NOMO-1 treated with DMSO at 0.1 percent for 48 hours (cell line): ENCODE data around the gene HUS1.
A peak's percentile ranks its signal among the peaks of the same experiment; 100 is the strongest.
"Not testable (repeated sequence)": the region's sequence is repeated elsewhere in the genome, so short reads cannot be mapped to it uniquely, and the experiment has no call there.

Source experiments
- DNase-seq: peaks from one replicate; lab custom pipeline; 2025; ENCODE audit not compliant: unreplicated experiment; lab: John Stamatoyannopoulos, UW

HUS1 gene

DNA sequence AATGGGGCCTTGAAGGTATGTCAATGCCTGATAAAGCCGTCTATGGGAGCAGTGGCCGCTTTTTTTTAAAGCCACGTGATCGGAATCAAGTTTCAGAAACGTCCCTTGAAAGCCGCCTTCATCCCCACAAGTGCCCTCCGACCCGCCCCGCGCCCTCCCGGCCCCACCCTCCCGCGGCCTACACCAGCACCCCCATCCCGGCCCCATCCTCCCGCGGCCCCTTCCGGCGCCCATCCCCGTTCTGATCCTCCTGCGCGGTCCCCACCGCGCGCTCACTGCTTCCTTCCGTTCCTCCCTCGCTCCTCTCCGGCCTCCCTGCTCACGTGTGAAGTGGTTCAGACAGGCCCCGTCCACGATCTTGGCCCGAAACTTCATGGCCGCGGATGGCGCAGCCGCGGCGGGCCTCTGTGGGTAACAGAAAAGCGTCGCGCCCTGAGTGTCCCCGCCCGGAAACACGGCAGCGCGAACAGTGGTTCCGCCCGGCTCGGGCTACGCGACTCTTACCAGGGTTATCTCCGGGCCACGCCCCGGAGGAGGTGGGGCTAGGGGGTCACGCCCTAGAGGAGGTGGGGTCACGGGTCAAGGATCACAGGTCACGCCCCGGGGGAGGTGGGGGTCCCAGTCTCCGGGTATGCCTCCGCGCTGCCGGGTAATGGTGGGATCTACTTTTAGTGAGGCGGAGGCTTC is at the start of gene HUS1:
HUS1 (minus strand) TSS at position 471 of the 687 bp plus-strand sequence; CDS start at position 375, 96 bp downstream.
- peak; percentile 90 for DNase-seq

- DNase-seq: no peak
Measured at GRCh38 chr7:48028938-48029337, 49.5 kb upstream of the HUS1 start, which contains the start of gene SUN3. Gene SUN3 (minus strand): TSS chr7:48029107. CDS start chr7:48028938, 169 bp downstream.

DNA sequence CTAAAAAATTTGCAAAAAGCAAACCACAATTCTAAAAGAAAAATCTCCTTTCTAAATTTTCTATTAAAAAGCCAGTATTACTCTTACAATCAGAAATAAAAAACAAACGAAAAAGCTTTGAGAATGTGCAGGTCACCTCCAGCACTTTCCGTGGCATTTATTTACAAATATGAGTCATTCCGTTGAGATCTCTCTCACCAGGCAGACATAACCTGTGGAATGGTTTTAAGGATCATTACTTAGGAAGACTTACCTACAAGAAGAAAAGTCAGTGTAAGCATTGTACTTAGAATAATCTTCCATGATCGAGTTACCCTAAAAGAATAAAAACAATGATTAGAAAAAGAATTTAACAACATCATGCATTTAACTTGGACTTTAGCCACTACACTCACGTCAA is 46.2 kb upstream of the HUS1 start:
- no peak for DNase-seq

DNA sequence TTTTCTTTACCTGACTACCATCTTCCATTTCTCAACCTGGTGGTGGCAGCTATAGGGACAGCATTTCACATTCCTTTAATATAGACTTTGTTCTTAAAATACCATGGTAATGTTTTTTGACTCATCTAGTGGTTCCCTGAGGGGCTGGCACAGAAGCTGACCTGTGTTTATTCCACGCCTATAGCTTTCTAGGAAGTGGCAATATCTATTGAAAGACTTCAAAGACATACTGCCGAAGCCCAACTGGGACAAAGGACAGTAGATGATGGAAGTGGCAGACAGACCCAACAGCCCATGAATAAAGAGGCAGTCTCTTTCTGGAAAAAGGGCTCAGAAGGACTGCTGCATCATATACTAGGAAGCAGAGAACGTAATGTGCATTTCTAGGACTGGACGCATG is 38.3 kb upstream of the HUS1 start:
- no peak for DNase-seq

- no peak for DNase-seq
Measured at GRCh38 chr7:48016641-48017040, 37.2 kb upstream of the HUS1 start.

DNA sequence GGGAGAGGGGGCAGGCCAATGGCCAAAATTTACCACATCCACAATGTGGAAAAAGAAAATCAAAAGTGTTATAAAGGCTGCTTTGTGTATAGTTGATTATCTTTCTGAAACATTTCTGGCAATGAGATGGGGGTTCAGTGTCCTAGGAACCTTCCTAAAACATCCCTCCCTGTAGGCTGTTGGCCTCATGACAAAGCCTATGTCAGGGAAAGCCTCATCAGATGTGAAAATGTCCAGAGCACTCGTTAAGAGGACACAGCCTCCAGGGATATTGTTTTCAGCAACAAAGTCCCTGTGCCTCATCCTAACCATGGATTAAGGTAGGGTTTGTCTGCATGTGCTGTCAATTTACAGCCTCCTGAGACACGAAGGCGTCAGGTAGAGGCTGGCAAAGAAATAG is 32.5 kb upstream of the HUS1 start:
- DNase-seq: no peak

GRCh38 chr7:48011323-48011722 is 31.9 kb upstream of the HUS1 start:
- DNase-seq: peak; percentile 52

- no peak for DNase-seq
Measured at GRCh38 chr7:48009954-48010353, 30.5 kb upstream of the HUS1 start.

DNA sequence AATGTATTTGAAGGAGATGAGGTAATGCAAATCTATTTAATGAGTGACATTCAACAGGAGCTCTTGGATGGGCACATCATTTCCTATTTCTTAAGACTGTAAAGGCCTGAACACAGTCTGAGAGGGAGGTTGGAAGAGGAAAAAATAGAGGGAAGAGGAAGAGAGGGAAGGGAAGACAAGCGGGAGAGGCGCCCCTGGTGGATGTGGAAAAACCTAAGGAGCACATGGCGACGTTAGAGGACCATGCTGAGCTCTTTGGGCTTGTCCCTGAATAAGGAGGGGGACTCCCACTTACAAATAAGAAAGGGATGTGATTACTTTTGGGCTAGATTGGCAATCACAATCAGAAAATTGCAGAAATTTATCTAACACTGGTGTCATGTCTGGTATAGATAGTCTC is 29.8 kb upstream of the HUS1 start:
- no peak for DNase-seq

DNA sequence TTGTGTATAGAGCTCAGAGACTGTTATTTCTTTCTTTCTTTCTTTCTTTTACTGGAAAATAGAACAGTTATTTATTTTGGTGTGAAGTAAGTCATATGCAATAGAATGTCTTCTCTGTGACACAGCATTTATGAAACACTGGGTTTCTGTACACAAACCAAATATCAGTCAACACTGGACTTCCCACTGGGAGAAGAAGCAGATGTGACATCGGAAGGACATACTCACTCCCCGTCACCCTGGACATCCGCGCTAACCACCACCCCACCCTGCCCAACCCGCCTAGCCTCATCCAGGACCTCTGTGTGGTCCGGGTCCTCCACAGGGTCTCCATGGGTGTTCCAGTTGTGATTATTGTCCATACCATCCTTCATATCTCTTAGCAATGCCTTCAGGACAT is 27.5 kb upstream of the HUS1 start:
- DNase-seq: no peak

GRCh38 chr7:48004638-48005037 is 25.2 kb upstream of the HUS1 start:
- no peak for DNase-seq

DNA sequence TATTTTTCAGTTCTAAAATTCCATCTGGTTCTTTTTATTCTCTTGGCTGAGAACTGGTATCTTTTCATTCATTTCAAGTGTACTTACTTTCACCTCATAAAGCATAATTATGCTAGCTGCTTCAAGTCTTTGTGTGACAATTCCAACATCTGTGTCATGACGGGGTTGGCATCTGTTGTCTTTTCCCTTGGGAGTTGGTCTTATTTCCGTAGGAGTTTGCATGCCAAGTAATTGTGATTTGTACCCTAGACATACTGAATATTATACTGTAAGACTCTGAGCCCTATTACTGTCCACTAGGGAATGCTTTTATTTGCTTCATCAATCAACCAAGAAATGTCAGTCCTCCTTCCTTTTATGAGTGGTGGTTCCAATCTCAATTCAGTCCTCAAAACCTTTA is 24.6 kb upstream of the HUS1 start:
- no peak for DNase-seq

- DNase-seq: not testable (repeated sequence)
Measured at GRCh38 chr7:48000164-48000563, 20.7 kb upstream of the HUS1 start.

- no peak for DNase-seq
Measured at GRCh38 chr7:47999413-47999812, 20.0 kb upstream of the HUS1 start.

DNA sequence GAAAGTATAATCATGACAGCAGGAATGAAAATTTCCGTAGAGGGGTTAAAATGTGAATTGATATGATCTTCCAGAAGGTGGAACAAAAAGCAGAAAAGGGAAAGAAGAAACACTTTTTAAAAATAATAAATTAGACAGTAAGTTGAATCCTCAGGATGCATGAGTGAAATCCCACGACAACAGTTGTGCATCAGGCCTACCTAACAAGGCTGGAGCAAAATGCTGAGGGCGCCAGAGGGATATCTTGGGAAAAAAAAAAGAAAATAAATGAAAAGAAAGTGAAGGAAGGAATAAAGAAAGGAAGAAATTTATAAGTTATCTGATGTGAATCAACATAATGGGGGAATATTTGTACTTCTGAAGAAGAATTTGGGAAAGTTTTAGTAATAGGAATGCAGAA is 13.0 kb upstream of the HUS1 start:
- no peak for DNase-seq

GRCh38 chr7:47991741-47992311 is 12.4 kb upstream of the HUS1 start:
- DNase-seq: peak; percentile 88

DNA sequence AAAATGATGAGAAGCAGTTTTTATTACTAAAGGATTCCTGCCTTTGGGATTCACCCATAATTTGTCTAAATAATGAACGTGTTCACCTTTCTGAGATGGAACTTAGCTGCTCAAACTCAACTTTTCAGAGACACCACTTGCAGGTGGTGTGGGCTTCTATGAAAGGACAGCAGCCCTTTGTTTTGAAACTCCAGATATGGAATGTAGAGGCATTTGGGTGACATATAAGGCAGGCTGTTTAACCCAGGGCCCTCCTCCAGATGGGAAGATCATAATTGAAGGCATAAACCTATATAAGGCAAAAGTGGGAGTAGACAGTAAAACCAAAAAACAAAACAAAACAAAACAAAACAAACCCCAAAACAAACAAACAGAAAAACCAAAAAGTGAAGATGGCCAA is 11.9 kb upstream of the HUS1 start:
- DNase-seq: no peak

GRCh38 chr7:47990592-47990991 is 11.2 kb upstream of the HUS1 start:
- DNase-seq: no peak

DNA sequence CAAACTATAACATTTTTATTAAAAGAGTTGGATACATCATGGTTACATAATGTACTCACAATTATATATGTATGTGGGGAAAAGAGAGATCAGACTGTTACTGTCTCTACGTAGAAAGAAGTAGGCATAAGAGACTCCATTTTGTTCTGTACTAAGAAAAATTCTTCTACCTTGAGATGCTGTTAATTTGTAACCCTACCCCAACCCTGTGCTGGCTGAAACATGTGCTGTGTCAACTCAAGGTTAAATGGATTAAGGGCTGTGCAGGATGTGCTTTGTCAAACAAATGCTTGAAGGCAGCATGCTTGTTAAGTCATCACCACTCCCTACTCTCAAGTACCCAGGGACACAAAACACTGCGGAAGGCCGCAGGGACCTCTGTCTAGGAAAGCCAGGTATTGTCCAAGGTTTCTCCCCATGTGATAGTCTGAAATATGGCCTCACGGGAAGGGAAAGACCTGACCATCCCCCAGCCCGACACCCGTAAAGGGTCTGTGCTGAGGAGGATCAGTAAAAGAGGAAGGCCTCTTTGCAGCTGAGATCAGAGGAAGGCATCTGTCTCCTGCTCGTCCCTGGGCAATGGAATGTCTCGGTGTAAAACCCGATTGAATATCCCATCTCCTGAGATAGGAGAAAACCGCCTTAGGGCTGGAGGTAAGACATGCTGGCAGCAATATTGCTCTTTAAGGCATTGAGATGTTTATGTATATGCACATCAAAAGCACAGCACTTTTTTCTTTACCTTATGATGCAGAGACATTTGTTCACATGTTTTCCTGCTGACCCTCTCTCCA is 10.4 kb upstream of the HUS1 start:
- DNase-seq: not testable (repeated sequence)

DNA sequence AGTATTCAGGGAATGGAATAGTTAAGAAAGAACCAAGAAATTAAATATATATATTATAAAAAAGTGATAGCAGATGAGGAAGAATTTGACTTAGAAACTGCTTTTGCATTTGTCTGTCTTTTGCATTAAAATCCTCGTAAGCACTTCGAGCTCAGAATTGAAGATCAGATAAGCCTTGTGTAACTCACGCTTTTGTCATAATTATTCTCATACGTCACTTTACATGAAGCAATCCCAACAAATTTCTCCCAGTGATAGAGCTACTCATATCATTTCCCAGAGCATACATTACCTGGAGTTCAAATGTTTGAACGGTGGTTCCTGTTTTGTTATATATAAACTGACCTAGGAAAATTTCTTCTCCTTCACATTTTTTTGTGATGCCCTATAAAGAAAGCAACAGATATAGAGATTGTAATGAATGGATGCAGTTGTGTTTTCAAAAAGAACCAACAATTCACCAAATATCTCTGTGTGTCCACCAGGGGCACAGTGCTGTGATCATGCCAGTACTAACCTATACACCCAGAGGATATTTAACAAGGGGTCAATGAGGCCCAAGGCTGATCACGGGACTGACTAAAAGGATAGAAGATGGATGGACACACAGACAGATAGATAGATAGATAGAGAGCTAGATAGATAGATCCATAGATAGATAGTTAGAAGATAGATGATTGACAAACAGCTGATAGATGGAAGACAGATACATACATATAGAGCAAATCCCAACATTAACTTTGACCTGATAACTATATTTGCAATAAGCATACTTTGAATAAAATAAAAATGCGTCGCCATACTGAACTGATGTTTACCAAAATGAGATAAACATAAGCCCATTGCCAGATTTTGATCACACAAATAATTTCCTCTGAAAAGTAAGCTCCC is 9.3 kb upstream of the HUS1 start:
- no peak for DNase-seq

DNA sequence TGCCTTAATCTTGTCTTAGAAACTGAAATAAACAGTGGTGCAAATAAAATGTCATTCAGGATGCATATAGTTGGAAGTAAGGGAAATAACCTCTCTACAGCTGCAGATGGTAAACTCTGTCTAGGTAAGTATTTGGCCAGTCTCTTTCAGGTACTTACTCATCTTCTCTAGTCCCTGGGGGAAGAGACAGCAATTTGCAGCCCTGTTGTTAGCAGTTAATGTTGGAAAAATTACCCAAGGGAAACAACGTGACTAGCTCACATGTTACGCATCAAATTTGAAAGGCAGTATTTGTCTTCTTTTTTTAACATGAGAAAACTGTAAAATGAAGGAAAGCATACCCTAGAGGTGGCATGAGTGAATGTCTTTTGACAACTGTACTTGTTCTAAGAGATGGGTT is 3.2 kb upstream of the HUS1 start:
- DNase-seq: no peak
